Measurements from ENCODE around the gene TOP1. TPM values are rescaled to one million over a fixed set of nuclear protein-coding genes. Genes with fewer than 3 reads are reported as not detected.

TOP1 gene
- total and polyA plus RNA-seq, 9 of the 15 experiments (the other 6 are each of a cell fraction or from before 2014, with no cell fraction given) = 26.4 to 127 (median 39.6) TPM

GRCh38 chr20:40983898-40984297, 44.7 kb upstream of the TOP1 start (continued):
- TF ChIP-seq, protein P1, sequence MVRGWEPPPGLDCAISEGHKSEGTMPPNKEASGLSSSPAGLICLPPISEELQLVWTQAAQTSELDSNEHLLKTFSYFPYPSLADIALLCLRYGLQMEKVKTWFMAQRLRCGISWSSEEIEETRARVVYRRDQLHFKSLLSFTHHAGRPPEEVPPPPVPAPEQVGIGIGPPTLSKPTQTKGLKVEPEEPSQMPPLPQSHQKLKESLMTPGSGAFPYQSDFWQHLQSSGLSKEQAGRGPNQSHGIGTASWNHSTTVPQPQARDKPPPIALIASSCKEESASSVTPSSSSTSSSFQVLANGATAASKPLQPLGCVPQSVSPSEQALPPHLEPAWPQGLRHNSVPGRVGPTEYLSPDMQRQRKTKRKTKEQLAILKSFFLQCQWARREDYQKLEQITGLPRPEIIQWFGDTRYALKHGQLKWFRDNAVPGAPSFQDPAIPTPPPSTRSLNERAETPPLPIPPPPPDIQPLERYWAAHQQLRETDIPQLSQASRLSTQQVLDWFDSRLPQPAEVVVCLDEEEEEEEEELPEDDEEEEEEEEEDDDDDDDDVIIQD (CRISPR knock-in tag; IDR thresholded peaks at IDR 0.05) = no peak
- TF ChIP-seq HEY1 (CRISPR knock-in tag; IDR thresholded peaks at IDR 0.05; ENCODE audit: borderline replicate concordance) (no peak), CBX3 (IDR thresholded peaks at IDR 0.05; ENCODE audit: borderline replicate concordance in 1 of 2, low read length in 2 of 2) (no peak), PURB (CRISPR knock-in tag; IDR thresholded peaks at IDR 0.05; ENCODE audit: low read depth) (no peak), MCM2 (IDR thresholded peaks at IDR 0.05; ENCODE audit: low read depth) (no peak)

- Histone ChIP-seq H2AFZ (ENCODE audit: low read depth, low read length) (no peak overlapping the region), H3K79me2 (ENCODE audit: control insufficient read depth, insufficient read depth, low read length) (no peaks in the 10 kb centered on the region), H3K27ac (ENCODE audit: extremely low read depth, low read depth, low read length) (no peak overlapping the region), H3K36me3 (ENCODE audit: control insufficient read depth, insufficient read depth, low read length) (no peaks in the 10 kb centered on the region), H3K4me3 (no peak overlapping the region), H3K9me1 (ENCODE audit: control insufficient read depth, insufficient read depth, low read length) (no peaks in the 10 kb centered on the region), H3K4me1 (replicated peaks in 1 of 2; ENCODE audit: control insufficient read depth in 2 of 2, insufficient read depth in 2 of 2, low read length in 2 of 2) (no peaks in the 10 kb centered on the region), H4K20me1 (replicated peaks; ENCODE audit: control insufficient read depth, insufficient read depth, low read length) (no peaks in the 10 kb centered on the region), H3K4me2 (ENCODE audit: insufficient read depth, low read length) (no peak overlapping the region), H3K27me3 (ENCODE audit: control insufficient read depth in 2 of 2, insufficient read depth in 2 of 2, low read length in 2 of 2) (no peaks in the 10 kb centered on the region), H3K9ac (ENCODE audit: insufficient read depth in 1 of 2, low read depth in 2 of 2, low read length in 2 of 2) (no peak overlapping the region), H3K9me3 (replicated peaks; ENCODE audit: control insufficient read depth, insufficient read depth, low read depth, low read length) (no peaks in the 10 kb centered on the region)
- in situ Hi-C loops (cut with MboI) = no loop called here
- no peak for FAIRE-seq
- WGBS (ENCODE audit: insufficient coverage, low coverage, missing lambda C conversion rate) = 42% methylated on average over 4 of the region's 4 CpGs
- CTCF ChIA-PET (ENCODE audit: low intra/inter-chr PET ratio) = no interaction called here
- intact Hi-C loops (cut with micrococcal nuclease) = no loop called here
- TF ChIP-seq MCM2 (IDR thresholded peaks at IDR 0.05; ENCODE audit: low read depth) = no peak
- no peak for TF ChIP-seq IRF2 (CRISPR knock-in tag; IDR thresholded peaks at IDR 0.05)
- no peak for TF ChIP-seq CBFA2T3 (IDR thresholded peaks at IDR 0.05)
- TF ChIP-seq ELF2 (CRISPR knock-in tag; IDR thresholded peaks at IDR 0.05) = no peak
- no peak for TF ChIP-seq MEIS2 (IDR thresholded peaks at IDR 0.05; ENCODE audit: partially characterized antibody)
- TF ChIP-seq ZNF24 (IDR thresholded peaks at IDR 0.05) = no peak
- no peak for TF ChIP-seq PRMT5 (CRISPR knock-in tag; IDR thresholded peaks at IDR 0.05)
- no peak for ATAC-seq
- BruUV-seq (replicated peaks) = no TSS peak
- POLR2A ChIA-PET = no interaction called here
- no peak for DNase-seq (ENCODE audit: extremely low read depth in 1 of 4, low spot score in 3 of 4)
These were observed 44.1 kb upstream of the TOP1 start for GRCh38 chr20:40984496-40984895.
